HCT116 (cell line): ENCODE results near the gene NEK9. TPM values are rescaled to one million over a fixed set of nuclear protein-coding genes. Genes with fewer than 3 reads are reported as not detected.

ENCODE experiments used
- ATAC-seq: fragments of 200-7000 bp; cut with Tn5 transposase; 2 replicates; pipeline ENCODE4 v1.9.1; 2020; ENCODE audit warnings: mild to moderate bottlenecking, moderate library complexity
- BruUV-seq: library from RNA; stranded (reverse); fragments of 400-500 nt; replicated peaks from 2 replicates; lab custom pipeline; 2021; lab: Mats Ljungman, UMichigan
- CTCF ChIA-PET: fragments of 300-600 bp; sonication (Branson Sonifier 250); formaldehyde crosslinking; loops from one replicate; lab custom pipeline; 2021; ENCODE audit warnings: antibody characterized with exemption; lab: Charles Lee
- POLR2A ChIA-PET: fragments of 300-600, 350-600 bp; sonication (Branson Sonifier 250); formaldehyde crosslinking; loops from one replicate; lab custom pipeline; 2021; ENCODE audit warnings: antibody characterized with exemption; lab: Charles Lee
- RAD21 ChIA-PET, 2 experiments: fragments of 300-600 bp; sonication (Branson Sonifier 250); formaldehyde crosslinking; loops; one replicate each; lab custom pipeline; 2023; ENCODE audit warnings: low total read pairs in 2 of 2; ENCODE audit not compliant: uncharacterized antibody in 2 of 2, unreplicated experiment in 2 of 2, low non-redundant PET in 1 of 2; lab: Charles Lee
- DNase-seq: peaks from one replicate; pipeline ENCODE4 v3.0.0-alpha.2; 2010; ENCODE audit warnings: low read depth, low spot score
- H2AFZ ChIP-seq: fragments of 200-600 bp; shearing (Covaris generic), sonication (generic); 2 replicates; pipeline ENCODE4 v1.6.1; 2017; ENCODE audit warnings: low read depth, mixed run types, mixed read lengths, antibody characterized with exemption, low read length; ENCODE audit not compliant: poor library complexity, severe bottlenecking
- H3K27ac ChIP-seq: 2 replicates; pipeline ENCODE4 v1.5.1; 2012; ENCODE audit warnings: low read depth, low read length
- H3K27me3 ChIP-seq: fragments of 200-600 bp; sonication (generic); 2 replicates; pipeline ENCODE4 v1.6.1; 2016; ENCODE audit warnings: mixed run types, low read length, mixed read lengths; ENCODE audit not compliant: insufficient read depth
- H3K36me3 ChIP-seq, 2 experiments: fragments of 200-500 bp in 1 of 2; fragments of 200-600 bp in 1 of 2; sonication (Bioruptor generic) in 1 of 2; sonication (generic) in 1 of 2; 2 replicates each; pipeline versions ENCODE4 v1.5.1 to v1.6.1; 2014 to 2016; ENCODE audit warnings: low read length in 2 of 2, inconsistent platforms in 1 of 2, mixed read lengths in 1 of 2, mixed run types in 1 of 2; ENCODE audit not compliant: insufficient read depth in 2 of 2, control insufficient read depth in 1 of 2
- H3K4me1 ChIP-seq, 2 experiments: fragments of 200-600 bp in 1 of 2; sonication (generic) in 1 of 2; 2 replicates each; pipeline versions ENCODE4 v1.5.1 to v1.6.1; 2012 to 2017; ENCODE audit warnings: low read length in 2 of 2, inconsistent platforms in 1 of 2, mild to moderate bottlenecking in 1 of 2, mixed read lengths in 1 of 2, mixed run types in 1 of 2, moderate library complexity in 1 of 2; ENCODE audit not compliant: insufficient read depth in 2 of 2, control insufficient read depth in 1 of 2
- H3K4me2 ChIP-seq: fragments of 200-600 bp; sonication (generic); 2 replicates; pipeline ENCODE4 v1.6.1; 2017; ENCODE audit warnings: mixed run types, low read length, mixed read lengths
- H3K4me3 ChIP-seq, 2 experiments: fragments of 200-600 bp in 1 of 2; sonication (generic) in 1 of 2; replicated peaks in 1 of 2; 2 replicates each; pipeline ENCODE4 v1.5.1; 2011 to 2016; ENCODE audit warnings: low read length in 2 of 2, control low read depth in 1 of 2, low read depth in 1 of 2, mild to moderate bottlenecking in 1 of 2, mixed read lengths in 1 of 2, mixed run types in 1 of 2
- H3K79me2 ChIP-seq: fragments of 200-600 bp; sonication (generic); 2 replicates; pipeline ENCODE4 v1.6.1; 2017; ENCODE audit warnings: mild to moderate bottlenecking, mixed run types, low read length, moderate library complexity, mixed read lengths; ENCODE audit not compliant: insufficient read depth
- H3K9ac ChIP-seq: fragments of 200-600 bp; sonication (generic); 2 replicates; pipeline ENCODE4 v1.6.1; 2016; ENCODE audit warnings: low read length, mixed read lengths
- H3K9me2 ChIP-seq: fragments of 200-600 bp; sonication (generic), shearing (Covaris generic); 2 replicates; pipeline ENCODE4 v1.6.1; 2017; ENCODE audit warnings: mixed run types, mild to moderate bottlenecking, moderate library complexity; ENCODE audit not compliant: insufficient read depth
- H3K9me3 ChIP-seq, 2 experiments: fragments of 200-500 bp in 1 of 2; fragments of 200-600 bp in 1 of 2; sonication (Bioruptor generic) in 1 of 2; sonication (generic) in 1 of 2; 2 replicates each; pipeline ENCODE4 v1.6.1; 2014 to 2017; ENCODE audit warnings: low read length in 2 of 2, mixed read lengths in 2 of 2, inconsistent platforms in 1 of 2, low read depth in 1 of 2, mild to moderate bottlenecking in 1 of 2, mixed run types in 1 of 2, moderate library complexity in 1 of 2; ENCODE audit not compliant: control insufficient read depth in 1 of 2, insufficient read depth in 1 of 2
- H4K20me1 ChIP-seq: fragments of 200-600 bp; sonication (generic), shearing (Covaris generic); 2 replicates; pipeline ENCODE4 v1.6.1; 2017; ENCODE audit warnings: mixed run types, mild to moderate bottlenecking, moderate library complexity; ENCODE audit not compliant: insufficient read depth
- ATF3 ChIP-seq: IDR thresholded peaks from 2 replicates; pipeline ENCODE4 v1.6.1; 2012
- EZH2phosphoT487 ChIP-seq: fragments of 200-600 bp; IDR thresholded peaks from 2 replicates; pipeline ENCODE4 v1.6.1; 2018; ENCODE audit warnings: antibody characterized with exemption, borderline replicate concordance
- ZFX ChIP-seq: fragments of 450-650 bp; IDR thresholded peaks from 2 replicates; pipeline ENCODE4 v1.6.1; 2017
- intact Hi-C: fragments of 100-400 bp; cut with micrococcal nuclease; formaldehyde crosslinking; loops from 2 replicates; pipeline ENCODE4 v1.10.0; 2022
- total RNA-seq: library from RNA; stranded (reverse); gene quantifications from one replicate; pipeline ENCODE4 v1.2.1, GENCODE V29; 2021; ENCODE audit not compliant: unreplicated experiment

Gene NEK9
- total RNA-seq, 1 experiment from 2014 or later, result 64.4 TPM

GRCh38 chr14:75040959-75041358, 85.9 kb downstream of the NEK9 start:
- no peak for DNase-seq
- H3K4me3 ChIP-seq, result no peak overlapping the region
- H3K9ac ChIP-seq, result no peak overlapping the region
- 0 out of 4 replicates have a peak, but pooled peaks cover 0 to 3% of the 10 kb centered on the region in 2 experiments for H3K36me3 ChIP-seq
- ChIA-PET RAD21 (no interaction called here), POLR2A (no interaction called here)
- H3K79me2 ChIP-seq, result 0 out of 2 replicates have a peak, but pooled peaks cover 3% of the 10 kb centered on the region
- H2AFZ ChIP-seq, result no peak overlapping the region
- H3K4me2 ChIP-seq, result peak overlapping the region; percentile 55
- ATAC-seq, result no peak
- TF ChIP-seq EZH2phosphoT487, result no peak
- TF ChIP-seq, all 23 proteins: peak for 0
- intact Hi-C loops, result no loop called here
- H3K27me3 ChIP-seq, result no peaks in the 10 kb centered on the region
- H3K9me3 ChIP-seq, result no peaks in the 10 kb centered on the region
- H3K27ac ChIP-seq, result no peak overlapping the region
- no peaks in the 10 kb centered on the region for H3K9me2 ChIP-seq
- peaks cover 7 to 16% of the 10 kb centered on the region in 2 experiments; a peak in 3 of 4 replicates for H3K4me1 ChIP-seq
- no TSS peak for BruUV-seq
- H4K20me1 ChIP-seq, result no peaks in the 10 kb centered on the region
- CTCF ChIA-PET, result no interaction called here

GRCh38 chr14:75040507-75040906, 86.3 kb downstream of the NEK9 start:
- Histone ChIP-seq H3K27ac (no peak overlapping the region), H3K27me3 (no peaks in the 10 kb centered on the region), H3K4me3 (no peak overlapping the region), H3K9ac (no peak overlapping the region), H3K79me2 (0 out of 2 replicates have a peak, but pooled peaks cover 3% of the 10 kb centered on the region), H3K4me2 (no peak overlapping the region), H3K9me3 (no peaks in the 10 kb centered on the region), H3K36me3 (peaks cover 0 to 3% of the 10 kb centered on the region in 2 experiments; a peak in 2 of 4 replicates), H2AFZ (no peak overlapping the region), H4K20me1 (no peaks in the 10 kb centered on the region), H3K9me2 (no peaks in the 10 kb centered on the region), H3K4me1 (peaks cover 7 to 16% of the 10 kb centered on the region in 2 experiments; a peak in 3 of 4 replicates)
- ChIA-PET POLR2A (no interaction called here), CTCF (no interaction called here), RAD21 (no interaction called here)
- ATAC-seq, result no peak
- DNase-seq, result no peak
- TF ChIP-seq ATF3, result no peak
- no peak for TF ChIP-seq ZFX
- intact Hi-C loops, result no loop called here
- BruUV-seq, result no TSS peak
